GM12801 (cell line): ENCODE measurements around the gene DPPA2.

Experiments
- CTCF ChIP-seq: IDR thresholded peaks from one replicate; pipeline ENCODE4 v1.5.1; 2011; ENCODE audit warnings: control low read depth; ENCODE audit not compliant: insufficient read length; ENCODE audit errors: extremely low read depth

Gene DPPA2

GRCh38 chr3:109336291-109336861 lies 20.1 kb upstream of the DPPA2 start:
- TF ChIP-seq CTCF: no peak

- no peak for TF ChIP-seq CTCF
Observed at GRCh38 chr3:109334572-109334971, 18.3 kb upstream of the DPPA2 start.

- no peak for TF ChIP-seq CTCF
Observed at GRCh38 chr3:109331692-109332091, 15.4 kb upstream of the DPPA2 start.

- no peak for TF ChIP-seq CTCF
Observed at GRCh38 chr3:109330405-109330804, 14.1 kb upstream of the DPPA2 start.

- TF ChIP-seq CTCF: no peak
Observed at GRCh38 chr3:109328202-109328601, 11.9 kb upstream of the DPPA2 start.

GRCh38 chr3:109325657-109326056 lies 9.3 kb upstream of the DPPA2 start:
- TF ChIP-seq CTCF: no peak

- TF ChIP-seq CTCF: no peak
Observed at GRCh38 chr3:109325109-109325508, 8.8 kb upstream of the DPPA2 start.
